ELR (cell line): ENCODE measurements around the gene NF1.
"Not testable (repeated sequence)": the region's sequence is repeated elsewhere in the genome, so short reads cannot be mapped to it uniquely, and the experiment has no call there.

Experiments
- DNase-seq: peaks from one replicate; pipeline ENCODE4 v3.0.0-alpha.2; 2015; ENCODE audit warnings: low read depth

NF1 gene

DNA sequence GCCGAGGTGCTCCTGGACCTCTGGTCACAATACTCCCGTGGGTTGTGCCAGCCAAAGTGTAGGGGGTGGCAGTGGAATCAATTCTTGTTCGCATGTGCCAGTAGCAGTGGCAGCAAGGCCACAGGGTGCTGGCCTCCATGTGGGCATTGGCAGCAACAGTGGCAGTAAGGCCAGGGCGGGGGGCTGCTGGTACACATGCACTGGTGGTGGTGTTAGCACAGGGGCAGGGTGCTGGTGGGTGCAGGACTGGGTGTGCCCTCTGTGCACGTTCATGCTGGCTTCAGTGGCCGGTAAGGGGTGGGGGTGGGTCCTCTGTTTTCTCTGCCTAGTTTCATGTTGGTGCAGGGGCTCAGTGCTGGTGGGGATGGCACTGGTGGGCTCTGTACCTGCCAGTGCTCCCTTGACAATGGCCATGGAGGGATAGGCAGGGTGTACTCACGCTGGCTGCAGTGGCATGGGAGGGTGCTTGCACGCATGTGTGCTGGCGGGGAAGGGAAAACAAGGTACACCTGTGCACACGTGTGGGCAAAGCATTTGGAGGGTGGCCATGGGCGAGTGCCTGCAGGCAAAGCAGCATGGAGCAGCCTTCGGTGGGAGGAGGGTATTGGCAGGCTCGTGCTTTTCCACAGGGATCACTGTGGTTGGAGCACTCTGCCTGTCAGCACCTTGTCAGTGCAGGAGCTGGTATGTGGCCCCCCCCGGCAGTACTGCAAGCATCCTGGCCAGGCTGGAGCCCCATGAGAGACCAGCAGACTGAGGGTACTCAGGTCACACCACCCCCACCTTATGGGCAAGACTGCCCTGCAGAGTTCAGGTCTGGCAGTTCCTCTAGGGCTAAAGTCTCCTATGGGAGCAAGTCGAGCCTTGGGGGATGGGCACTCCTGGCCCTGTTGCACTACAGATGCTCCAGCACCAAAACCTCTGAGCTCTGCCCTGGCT, 35.8 kb downstream of the NF1 start:
- no peak for DNase-seq

DNA sequence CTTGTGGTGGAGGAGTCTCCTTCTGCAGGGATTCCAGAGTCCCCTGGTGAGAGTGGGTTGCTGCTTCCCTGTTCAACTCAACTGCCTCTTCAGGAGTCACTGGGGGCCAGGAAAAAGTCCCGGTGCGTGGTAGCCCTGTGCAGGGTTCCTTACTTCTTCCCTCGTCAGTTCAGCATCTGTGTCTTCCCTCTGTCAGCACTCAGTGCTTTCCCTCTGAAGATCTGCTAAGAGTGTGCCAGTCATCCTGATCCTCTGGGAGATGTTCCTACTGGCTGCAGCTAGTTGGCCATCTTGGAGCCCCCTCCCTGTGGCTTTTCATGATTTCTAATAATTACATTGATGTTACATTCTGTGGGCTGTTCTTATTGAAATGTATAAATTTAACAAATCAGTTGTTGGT, 36.5 kb downstream of the NF1 start:
- DNase-seq, result no peak

DNA sequence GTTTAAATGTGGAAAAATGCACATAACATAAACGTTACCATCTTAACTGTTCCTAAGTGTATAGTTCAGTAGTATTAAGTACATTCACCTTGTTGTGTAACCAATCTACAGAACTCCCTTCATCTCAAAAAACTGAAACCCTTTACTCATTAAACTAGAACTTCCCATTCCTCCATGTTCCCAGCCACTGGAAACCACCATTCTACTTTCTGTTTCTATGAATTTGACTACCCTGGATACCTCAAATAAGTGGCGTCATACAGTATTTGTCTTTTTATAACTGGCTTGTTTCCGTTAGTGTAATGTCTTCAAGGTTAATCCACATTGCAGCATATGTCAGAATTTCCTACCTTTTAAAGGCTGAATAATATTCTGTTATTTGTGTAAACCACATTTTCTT, 38.2 kb downstream of the NF1 start:
- DNase-seq, result no peak

- DNase-seq, result no peak
These were observed 39.8 kb downstream of the NF1 start for GRCh38 chr17:31134576-31134975.

- DNase-seq, result no peak
These were observed 41.5 kb downstream of the NF1 start for GRCh38 chr17:31136319-31136718.

GRCh38 chr17:31140111-31140510, 45.3 kb downstream of the NF1 start:
- no peak for DNase-seq

- no peak for DNase-seq
These were observed 49.7 kb downstream of the NF1 start for GRCh38 chr17:31144428-31144827.

DNA sequence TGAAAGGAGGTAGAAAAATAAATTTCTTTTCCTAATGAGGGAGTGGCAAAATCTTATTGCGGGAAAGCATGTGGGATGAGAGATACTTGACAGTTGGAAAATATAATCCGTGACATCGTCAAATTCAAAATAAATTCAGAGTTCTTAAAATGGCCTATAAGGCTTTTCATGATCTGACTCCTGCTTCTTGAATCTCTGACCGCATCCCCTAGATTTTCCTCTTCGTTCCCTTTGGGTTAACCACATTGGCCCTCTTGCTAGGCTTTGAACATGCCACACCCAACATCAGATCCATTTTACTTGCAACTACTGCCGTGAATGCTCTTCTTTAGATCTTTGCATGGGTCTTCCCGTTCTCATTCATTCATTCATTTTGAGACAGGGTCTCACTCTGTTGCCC, 50.1 kb downstream of the NF1 start:
- DNase-seq, result no peak

GRCh38 chr17:31147507-31148202, 52.9 kb downstream of the NF1 start:
- DNase-seq, result peak; percentile 8

GRCh38 chr17:31148205-31148604, 53.4 kb downstream of the NF1 start:
- DNase-seq, result peak; percentile 55

GRCh38 chr17:31152271-31152670, 57.5 kb downstream of the NF1 start:
- no peak for DNase-seq

- peak; percentile 44 for DNase-seq
These were observed 60.5 kb downstream of the NF1 start for GRCh38 chr17:31155208-31155810.

DNA sequence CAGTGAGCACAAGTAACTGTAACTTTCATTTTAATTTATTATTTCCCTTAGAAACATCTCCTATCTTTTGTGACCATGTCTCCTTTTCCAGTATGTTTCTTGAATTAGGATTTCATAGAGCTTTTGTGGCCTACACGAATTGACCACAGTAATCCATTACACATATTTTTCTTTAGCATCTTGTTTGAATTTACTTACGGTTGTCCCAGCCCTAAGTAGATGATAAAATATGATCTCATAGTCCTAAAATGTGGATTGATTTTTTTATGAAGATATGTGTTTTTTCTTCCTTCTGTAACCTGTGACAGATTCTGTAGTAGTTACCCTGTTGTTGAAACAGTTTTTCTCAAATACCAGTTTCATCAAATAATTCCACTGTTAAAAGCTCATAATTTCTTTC, 61.5 kb downstream of the NF1 start:
- DNase-seq, result peak; percentile 22

DNA sequence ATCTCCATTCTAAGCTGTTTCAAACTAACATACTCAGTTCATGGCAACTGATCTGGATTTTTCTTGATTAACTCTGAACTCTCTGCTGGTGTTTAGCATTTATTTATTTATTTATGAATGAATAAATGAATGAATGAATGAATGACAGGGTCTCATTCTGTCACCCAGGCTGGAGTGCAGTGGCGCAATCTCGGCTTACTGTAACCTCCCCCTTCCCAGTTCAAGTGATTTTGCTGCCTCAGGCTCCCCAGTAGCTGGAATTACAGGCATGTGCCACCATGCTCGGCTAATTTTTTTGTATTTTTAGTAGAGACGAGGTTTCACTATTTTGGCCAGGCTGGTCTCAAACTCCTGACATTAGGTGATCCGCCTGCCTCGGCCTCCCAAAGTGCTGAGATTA, 62.1 kb downstream of the NF1 start:
- not testable (repeated sequence) for DNase-seq

GRCh38 chr17:31158746-31159377, 64.1 kb downstream of the NF1 start:
- no peak for DNase-seq

- DNase-seq, result no peak
These were observed 68.5 kb downstream of the NF1 start for GRCh38 chr17:31163091-31163781.

DNA sequence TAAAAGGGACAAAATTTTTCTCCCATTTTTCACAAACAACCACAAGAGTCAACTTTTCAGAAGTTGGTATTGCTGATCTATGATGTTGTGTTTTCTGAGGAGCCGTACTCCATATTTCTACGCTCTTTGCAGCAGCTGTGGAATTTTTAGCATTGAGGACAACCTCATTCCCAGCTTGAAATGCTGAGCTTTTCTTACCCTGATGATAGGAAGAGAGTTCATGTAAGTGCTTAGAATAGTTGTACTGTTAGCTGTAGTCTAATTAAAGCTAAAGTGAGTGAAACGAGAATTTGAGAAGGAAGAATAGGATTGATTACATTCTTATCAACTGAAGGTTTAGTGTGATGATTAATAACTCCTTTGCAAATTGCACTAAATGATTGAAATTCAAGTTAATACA, 72.3 kb downstream of the NF1 start:
- no peak for DNase-seq

DNA sequence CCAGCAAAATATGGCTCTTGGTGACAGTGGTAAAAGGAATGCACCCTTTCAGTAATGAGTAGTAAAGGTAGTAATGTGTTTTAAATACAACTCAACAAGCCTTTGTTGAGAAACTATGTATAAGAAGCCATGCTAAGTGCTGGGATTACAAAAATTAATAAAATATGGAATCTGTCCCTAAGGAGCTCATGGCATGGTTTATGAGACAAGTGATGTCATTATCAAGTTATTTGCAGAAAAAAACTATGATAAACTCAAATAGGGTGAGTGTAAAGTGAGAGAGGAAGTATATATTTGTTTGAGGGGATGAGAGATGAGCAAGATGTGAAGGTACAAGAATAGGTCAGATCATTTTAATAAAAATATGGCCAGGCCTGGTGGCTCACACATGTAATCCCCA, 76.9 kb downstream of the NF1 start:
- DNase-seq, result peak; percentile 33

GRCh38 chr17:31172388-31172787, 77.6 kb downstream of the NF1 start:
- no peak for DNase-seq

GRCh38 chr17:31174215-31174614, 79.4 kb downstream of the NF1 start:
- DNase-seq, result no peak

DNA sequence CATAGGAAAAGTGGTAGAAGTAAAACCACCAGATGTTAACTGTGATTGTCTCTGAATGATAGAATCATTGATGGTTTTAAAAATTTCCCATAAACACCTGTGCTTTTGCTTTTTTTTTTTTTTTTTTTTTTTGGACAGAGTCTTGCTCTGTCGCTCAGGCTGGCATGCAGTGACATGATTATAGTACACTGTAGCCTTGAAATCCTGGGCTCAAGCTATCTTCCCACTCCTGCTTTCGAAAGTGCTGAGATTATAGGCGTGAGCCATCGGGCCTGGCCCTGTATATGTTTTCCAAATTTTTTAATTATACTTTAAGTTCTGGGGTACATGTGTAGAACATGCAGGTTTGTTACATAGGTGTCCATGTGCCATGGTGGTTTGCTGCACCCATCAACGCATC, 80.5 kb downstream of the NF1 start:
- DNase-seq, result no peak

DNA sequence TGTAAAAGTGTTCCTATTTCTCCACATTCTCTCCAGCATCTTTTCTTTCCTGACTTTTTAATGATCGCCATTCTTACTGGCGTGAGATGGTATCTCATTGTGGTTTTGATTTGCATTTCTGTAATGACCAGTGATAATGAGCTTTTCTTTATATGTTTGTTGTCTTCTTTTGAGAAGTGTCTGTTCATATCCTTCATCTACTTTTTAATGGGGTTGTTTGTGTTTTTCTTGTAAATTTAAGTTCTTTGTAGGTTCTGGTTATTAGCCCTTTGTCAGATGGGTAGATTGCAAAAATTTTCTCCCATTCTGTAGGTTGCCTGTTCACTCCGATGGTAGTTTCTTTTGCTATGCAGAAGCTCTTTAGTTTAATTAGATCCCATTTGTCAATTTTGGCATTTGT, 81.4 kb downstream of the NF1 start:
- DNase-seq, result not testable (repeated sequence)
